Measurements from ENCODE around the gene TIMM29.

DNA sequence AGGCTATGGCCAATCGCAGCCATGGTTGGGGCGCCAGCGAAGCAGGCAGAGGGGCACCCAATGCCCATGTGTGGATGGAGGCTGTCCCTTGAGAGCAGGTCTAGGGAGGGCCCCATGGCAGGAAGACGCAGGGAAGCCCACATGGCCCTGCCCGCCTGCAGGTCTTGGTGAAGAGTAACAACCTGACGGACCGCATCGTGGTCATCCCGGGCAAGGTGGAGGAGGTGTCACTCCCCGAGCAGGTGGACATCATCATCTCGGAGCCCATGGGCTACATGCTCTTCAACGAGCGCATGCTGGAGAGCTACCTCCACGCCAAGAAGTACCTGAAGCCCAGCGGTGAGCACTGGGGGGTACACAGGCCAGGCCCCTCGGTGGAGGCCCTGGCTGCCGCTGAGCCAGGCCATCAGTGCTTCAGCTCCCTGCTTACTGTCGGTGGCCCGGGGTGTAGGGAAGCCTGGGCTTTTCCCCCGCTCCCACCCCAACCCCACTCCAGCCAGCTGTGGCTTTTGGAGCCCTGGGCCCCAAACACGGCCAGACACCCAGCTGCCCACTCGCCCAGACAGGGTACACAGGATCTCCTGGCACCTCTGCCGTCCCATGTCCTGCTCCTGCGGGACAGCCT is 14.8 kb upstream of the TIMM29 start:
- TF ChIP-seq NR1H2 (CRISPR knock-in tag; IDR thresholded peaks at IDR 0.05) (no peak), ZFX (CRISPR knock-in tag; IDR thresholded peaks at IDR 0.05) (no peak)

Data from K562 (cell line).